ENCODE results near the gene CCDC57. TPM values are rescaled to one million over a fixed set of nuclear protein-coding genes. Genes with fewer than 3 reads are reported as not detected.

CCDC57 gene
- total RNA-seq, 1 donor from 2014 or later: 92.1 TPM

DNA sequence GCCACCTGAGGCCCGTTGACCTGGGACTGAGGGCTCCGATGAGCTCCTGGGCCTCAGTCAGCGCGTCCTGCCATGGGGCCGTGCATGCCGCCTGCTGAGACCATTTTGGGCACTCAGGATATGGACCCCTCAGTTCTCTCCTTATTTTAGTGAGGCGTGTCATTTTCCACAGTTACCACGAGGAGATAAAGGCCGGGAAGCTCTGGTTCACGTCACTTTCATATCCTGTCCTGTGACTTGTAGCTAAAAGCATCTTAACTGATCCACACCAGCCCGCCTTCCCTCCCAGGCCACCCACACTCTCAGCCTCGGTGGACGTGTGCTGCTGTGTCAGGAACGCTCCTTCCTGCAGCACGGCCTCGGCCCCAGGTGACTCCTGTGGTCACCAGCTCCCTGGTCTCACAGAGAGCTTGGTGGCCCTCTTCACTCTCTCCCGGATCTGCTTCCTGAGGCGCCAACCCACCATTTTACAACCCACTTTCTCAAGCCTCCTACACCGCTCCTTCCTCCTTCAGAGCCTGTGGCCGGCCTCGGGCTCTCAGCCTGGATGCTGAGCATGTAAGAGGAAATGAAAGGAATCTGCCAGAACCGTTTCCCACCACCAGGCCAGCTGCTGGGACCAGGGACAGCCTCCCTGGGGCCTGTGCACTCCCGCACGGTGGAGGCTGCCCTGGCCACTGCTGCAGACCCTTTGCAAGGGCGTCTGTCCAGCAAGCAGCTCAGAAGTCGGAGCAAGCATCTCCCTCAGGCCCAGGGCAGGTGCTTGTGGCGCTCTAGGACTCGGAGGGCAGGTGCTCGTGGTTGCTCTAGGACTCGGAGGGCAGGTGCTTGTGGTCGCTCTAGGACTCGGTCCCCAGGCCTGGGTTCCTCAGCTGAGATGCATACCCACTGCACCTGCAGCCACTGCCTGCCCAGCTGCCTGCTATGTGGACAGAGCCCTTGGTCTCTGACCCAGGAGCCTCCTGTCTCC, 90.7 kb downstream of the CCDC57 start:
- H3K36me3 Mint-ChIP-seq: peaks cover 29% of the 10 kb centered on the region
- H3K4me1 Mint-ChIP-seq: peaks cover 28% of the 10 kb centered on the region
- DNase-seq (ENCODE audit: low spot score in 2 of 2, unreplicated experiment in 2 of 2): no peak
- TF ChIP-seq, protein P1, sequence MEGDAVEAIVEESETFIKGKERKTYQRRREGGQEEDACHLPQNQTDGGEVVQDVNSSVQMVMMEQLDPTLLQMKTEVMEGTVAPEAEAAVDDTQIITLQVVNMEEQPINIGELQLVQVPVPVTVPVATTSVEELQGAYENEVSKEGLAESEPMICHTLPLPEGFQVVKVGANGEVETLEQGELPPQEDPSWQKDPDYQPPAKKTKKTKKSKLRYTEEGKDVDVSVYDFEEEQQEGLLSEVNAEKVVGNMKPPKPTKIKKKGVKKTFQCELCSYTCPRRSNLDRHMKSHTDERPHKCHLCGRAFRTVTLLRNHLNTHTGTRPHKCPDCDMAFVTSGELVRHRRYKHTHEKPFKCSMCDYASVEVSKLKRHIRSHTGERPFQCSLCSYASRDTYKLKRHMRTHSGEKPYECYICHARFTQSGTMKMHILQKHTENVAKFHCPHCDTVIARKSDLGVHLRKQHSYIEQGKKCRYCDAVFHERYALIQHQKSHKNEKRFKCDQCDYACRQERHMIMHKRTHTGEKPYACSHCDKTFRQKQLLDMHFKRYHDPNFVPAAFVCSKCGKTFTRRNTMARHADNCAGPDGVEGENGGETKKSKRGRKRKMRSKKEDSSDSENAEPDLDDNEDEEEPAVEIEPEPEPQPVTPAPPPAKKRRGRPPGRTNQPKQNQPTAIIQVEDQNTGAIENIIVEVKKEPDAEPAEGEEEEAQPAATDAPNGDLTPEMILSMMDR (IDR thresholded peaks at IDR 0.05; ENCODE audit: unreplicated experiment): no peak
- no peaks in the 10 kb centered on the region for H3K27me3 Mint-ChIP-seq (ENCODE audit: low read depth)
- H3K27ac Mint-ChIP-seq: peak overlapping the region; percentile 13
- H3K9me3 Mint-ChIP-seq: no peaks in the 10 kb centered on the region
- H3K4me3 Mint-ChIP-seq: no peak overlapping the region

- DNase-seq (ENCODE audit: low spot score in 2 of 2, unreplicated experiment in 2 of 2): no peak
- Mint-ChIP-seq H3K36me3 (peaks cover 22% of the 10 kb centered on the region), H3K27me3 (ENCODE audit: low read depth) (no peaks in the 10 kb centered on the region), H3K27ac (no peak overlapping the region), H3K9me3 (no peaks in the 10 kb centered on the region), H3K4me3 (no peak overlapping the region), H3K4me1 (peaks cover 28% of the 10 kb centered on the region)
- TF ChIP-seq, protein P1 (IDR thresholded peaks at IDR 0.05; ENCODE audit: unreplicated experiment): no peak
These were observed 91.4 kb downstream of the CCDC57 start for GRCh38 chr17:82121246-82121645.

DNA sequence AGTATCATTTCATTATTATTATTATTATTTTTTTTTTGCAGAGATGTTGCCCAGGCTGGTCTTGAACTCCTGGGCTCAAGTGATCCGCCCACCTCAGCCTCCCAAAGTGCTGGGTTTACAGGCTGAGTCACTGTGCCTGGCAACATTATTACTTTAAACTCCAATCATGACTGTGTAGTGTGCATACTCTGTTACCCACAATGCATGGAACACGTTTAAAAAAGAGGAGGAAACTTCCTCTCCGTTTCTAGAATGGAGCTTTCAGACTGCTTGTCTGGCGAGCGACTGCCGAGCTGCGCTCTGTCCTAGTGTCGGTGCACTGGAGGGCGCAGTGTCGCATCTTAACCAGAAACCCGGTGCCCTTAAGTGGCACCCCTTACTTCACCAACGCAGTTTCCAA, 92.5 kb downstream of the CCDC57 start:
- Mint-ChIP-seq H3K9me3 (no peaks in the 10 kb centered on the region), H3K36me3 (peaks cover 17% of the 10 kb centered on the region), H3K27ac (peak overlapping the region; percentile 56), H3K4me3 (no peak overlapping the region), H3K27me3 (ENCODE audit: low read depth) (no peaks in the 10 kb centered on the region), H3K4me1 (peaks cover 28% of the 10 kb centered on the region)
- TF ChIP-seq, protein P1 (IDR thresholded peaks at IDR 0.05; ENCODE audit: unreplicated experiment): no peak
- DNase-seq (ENCODE audit: low spot score in 2 of 2, unreplicated experiment in 2 of 2): no peak

GRCh38 chr17:82118815-82119380, 93.7 kb downstream of the CCDC57 start:
- Mint-ChIP-seq H3K27me3 (ENCODE audit: low read depth) (no peaks in the 10 kb centered on the region), H3K27ac (peak overlapping the region; percentile 71), H3K9me3 (no peaks in the 10 kb centered on the region), H3K36me3 (peaks cover 9% of the 10 kb centered on the region), H3K4me3 (peak overlapping the region; percentile 32), H3K4me1 (peaks cover 28% of the 10 kb centered on the region)
- no peak for DNase-seq (ENCODE audit: low spot score in 2 of 2, unreplicated experiment in 2 of 2)
- TF ChIP-seq, protein P1 (IDR thresholded peaks at IDR 0.05; ENCODE audit: unreplicated experiment): no peak

GRCh38 chr17:82118168-82118814, 94.4 kb downstream of the CCDC57 start:
- Mint-ChIP-seq H3K27ac (peak overlapping the region; percentile 71), H3K4me3 (peak overlapping the region; percentile 32), H3K36me3 (peaks cover 6% of the 10 kb centered on the region), H3K9me3 (no peaks in the 10 kb centered on the region), H3K27me3 (ENCODE audit: low read depth) (no peaks in the 10 kb centered on the region), H3K4me1 (peaks cover 28% of the 10 kb centered on the region)
- no peak for DNase-seq (ENCODE audit: low spot score in 2 of 2, unreplicated experiment in 2 of 2)
- TF ChIP-seq, protein P1 (IDR thresholded peaks at IDR 0.05; ENCODE audit: unreplicated experiment): no peak
